RCC 7860 (cell line): ENCODE data around the gene TTC3.
"Not testable (repeated sequence)": the region's sequence is repeated elsewhere in the genome, so short reads cannot be mapped to it uniquely, and the experiment has no call there.

ENCODE experiments used
- DNase-seq: peaks from one replicate; pipeline ENCODE4 v3.0.0-alpha.2; 2015; ENCODE audit warnings: low spot score
- FAIRE-seq: peaks from 2 replicates; lab custom pipeline; 2012; peaks lifted over from hg19 to GRCh38; lab: Jason Lieb, UNC

Gene TTC3

GRCh38 chr21:37219761-37220432, 146.8 kb downstream of the TTC3 start:
- DNase-seq (no peak), FAIRE-seq (no peak)

GRCh38 chr21:37220433-37220980, 147.5 kb downstream of the TTC3 start:
- FAIRE-seq: no peak
- no peak for DNase-seq

- DNase-seq (peak; percentile 58), FAIRE-seq (no peak)
Measured at GRCh38 chr21:37220981-37221664, 148.1 kb downstream of the TTC3 start.

GRCh38 chr21:37222248-37222647, 149.2 kb downstream of the TTC3 start:
- DNase-seq, FAIRE-seq: not testable (repeated sequence)

- DNase-seq (no peak), FAIRE-seq (no peak)
Measured at GRCh38 chr21:37223804-37224345, 150.8 kb downstream of the TTC3 start.

GRCh38 chr21:37224861-37225839, 152.1 kb downstream of the TTC3 start:
- no peak for DNase-seq
- no peak for FAIRE-seq

GRCh38 chr21:37226041-37226920, 153.2 kb downstream of the TTC3 start:
- no peak for FAIRE-seq
- no peak for DNase-seq

GRCh38 chr21:37227071-37228002, 154.3 kb downstream of the TTC3 start:
- FAIRE-seq (no peak), DNase-seq (no peak)

GRCh38 chr21:37228003-37228400, 154.9 kb downstream of the TTC3 start:
- DNase-seq (no peak), FAIRE-seq (no peak)

GRCh38 chr21:37230632-37231248, 157.7 kb downstream of the TTC3 start:
- no peak for DNase-seq
- FAIRE-seq: no peak

GRCh38 chr21:37231249-37231645, 158.2 kb downstream of the TTC3 start:
- FAIRE-seq (no peak), DNase-seq (no peak)

- no peak for DNase-seq
- FAIRE-seq: no peak
Measured at GRCh38 chr21:37231671-37232070, 158.6 kb downstream of the TTC3 start.

- no peak for FAIRE-seq
- no peak for DNase-seq
Measured at GRCh38 chr21:37232274-37233018, 159.4 kb downstream of the TTC3 start.

- FAIRE-seq (no peak), DNase-seq (no peak)
Measured at GRCh38 chr21:37233551-37234146, 160.6 kb downstream of the TTC3 start.

GRCh38 chr21:37237346-37237745, 164.3 kb downstream of the TTC3 start:
- DNase-seq (no peak), FAIRE-seq (no peak)

GRCh38 chr21:37237764-37238163, 164.7 kb downstream of the TTC3 start:
- DNase-seq (no peak), FAIRE-seq (no peak)

GRCh38 chr21:37240978-37241377, 167.9 kb downstream of the TTC3 start:
- FAIRE-seq (no peak), DNase-seq (no peak)
